GM12892 (cell line): ENCODE results near the gene PSMD3.

Source experiments
- POLR2A ChIP-seq: IDR thresholded peaks from 2 replicates; pipeline ENCODE4 v1.6.1; 2011; ENCODE audit warnings: low read depth, low read length, control low read depth
- POLR2AphosphoS5 ChIP-seq: IDR thresholded peaks from 2 replicates; pipeline ENCODE4 v1.6.1; 2011; ENCODE audit warnings: low read depth, low read length, control low read depth
- TAF1 ChIP-seq: IDR thresholded peaks from 2 replicates; pipeline ENCODE4 v1.6.1; 2011; ENCODE audit warnings: low read depth, mild to moderate bottlenecking, control low read depth, low read length, borderline replicate concordance

GRCh38 chr17:39968761-39969160, 11.8 kb upstream of the PSMD3 start:
- TF ChIP-seq POLR2A (no peak), POLR2AphosphoS5 (no peak), TAF1 (no peak)
